Activated T-helper 1 cell treated with anti-CD3 and anti-CD28 coated beads, Interleukin-12 subunit alpha, Interleukin-12 subunit beta, Interleukin-2, Interleukin-4 antibody, amounts not matched to agents 30 ng/mL and 10 ng/mL and 1 ng/mL, durations not matched to agents 14 hours and 24 hours and 36 hours (primary cell): Measurements from ENCODE around the gene PLA2G3. TPM values are rescaled to one million over a fixed set of nuclear protein-coding genes. Genes with fewer than 3 reads are reported as not detected.
A peak's percentile ranks its signal among the peaks of the same experiment; 100 is the strongest.
"Not testable (repeated sequence)": the region's sequence is repeated elsewhere in the genome, so short reads cannot be mapped to it uniquely, and the experiment has no call there.

Experiments
- DNase-seq: peaks from one replicate; pipeline ENCODE4 v3.0.0; 2021; ENCODE audit warnings: low spot score
- H3K27ac Mint-ChIP-seq: one replicate; pipeline ENCODE4 v1.8.0; 2021; ENCODE audit warnings: mild to moderate bottlenecking, mixed read lengths
- H3K27me3 Mint-ChIP-seq: one replicate; pipeline ENCODE4 v1.8.0; 2022; ENCODE audit warnings: mild to moderate bottlenecking, moderate library complexity, mixed read lengths; ENCODE audit not compliant: insufficient read depth
- H3K36me3 Mint-ChIP-seq: one replicate; pipeline ENCODE4 v1.8.0; 2021; ENCODE audit warnings: low read depth, mixed read lengths
- H3K4me1 Mint-ChIP-seq: one replicate; pipeline ENCODE4 v1.8.0; 2021; ENCODE audit warnings: low read depth, mixed read lengths
- H3K4me3 Mint-ChIP-seq: one replicate; pipeline ENCODE4 v1.8.0; 2021; ENCODE audit warnings: mild to moderate bottlenecking, moderate library complexity, mixed read lengths
- H3K9me3 Mint-ChIP-seq: one replicate; pipeline ENCODE4 v1.8.0; 2021; ENCODE audit warnings: mixed read lengths
- intact Hi-C: fragments of 100-400 bp; cut with micrococcal nuclease; formaldehyde crosslinking; loops from one replicate; pipeline ENCODE4 v1.15.1; 2024
- total RNA-seq: library from RNA; stranded (reverse); gene quantifications from 2 replicates; pipeline ENCODE4 v1.2.3, GENCODE V29; 2022

Gene PLA2G3
- total RNA-seq, 1 donor from 2014 or later: not detected

GRCh38 chr22:31112547-31113091 lies 27.7 kb downstream of the PLA2G3 start:
- H3K4me3 Mint-ChIP-seq, H3K9me3 Mint-ChIP-seq, H3K27ac Mint-ChIP-seq, H3K27me3 Mint-ChIP-seq, DNase-seq, intact Hi-C loops, H3K4me1 Mint-ChIP-seq, H3K36me3 Mint-ChIP-seq: not testable (repeated sequence)

- peak overlapping the region; percentile 33 for H3K27ac Mint-ChIP-seq
- no peak for DNase-seq
- no peaks in the 10 kb centered on the region for H3K36me3 Mint-ChIP-seq
- H3K4me1 Mint-ChIP-seq: peaks cover 19% of the 10 kb centered on the region
- intact Hi-C loops: loop anchor here (1.0 to 5.0 kb wide), 10 partner anchors 24 to 644 kb away; partner anchors contain the start of genes DEPDC5, LIMK2, PIK3IP1 and PRR14L
- peaks cover 6% of the 10 kb centered on the region for H3K27me3 Mint-ChIP-seq
- no peaks in the 10 kb centered on the region for H3K9me3 Mint-ChIP-seq
- peak overlapping the region; percentile 82 for H3K4me3 Mint-ChIP-seq
Measured at GRCh38 chr22:31107894-31108218, 32.5 kb downstream of the PLA2G3 start.

DNA sequence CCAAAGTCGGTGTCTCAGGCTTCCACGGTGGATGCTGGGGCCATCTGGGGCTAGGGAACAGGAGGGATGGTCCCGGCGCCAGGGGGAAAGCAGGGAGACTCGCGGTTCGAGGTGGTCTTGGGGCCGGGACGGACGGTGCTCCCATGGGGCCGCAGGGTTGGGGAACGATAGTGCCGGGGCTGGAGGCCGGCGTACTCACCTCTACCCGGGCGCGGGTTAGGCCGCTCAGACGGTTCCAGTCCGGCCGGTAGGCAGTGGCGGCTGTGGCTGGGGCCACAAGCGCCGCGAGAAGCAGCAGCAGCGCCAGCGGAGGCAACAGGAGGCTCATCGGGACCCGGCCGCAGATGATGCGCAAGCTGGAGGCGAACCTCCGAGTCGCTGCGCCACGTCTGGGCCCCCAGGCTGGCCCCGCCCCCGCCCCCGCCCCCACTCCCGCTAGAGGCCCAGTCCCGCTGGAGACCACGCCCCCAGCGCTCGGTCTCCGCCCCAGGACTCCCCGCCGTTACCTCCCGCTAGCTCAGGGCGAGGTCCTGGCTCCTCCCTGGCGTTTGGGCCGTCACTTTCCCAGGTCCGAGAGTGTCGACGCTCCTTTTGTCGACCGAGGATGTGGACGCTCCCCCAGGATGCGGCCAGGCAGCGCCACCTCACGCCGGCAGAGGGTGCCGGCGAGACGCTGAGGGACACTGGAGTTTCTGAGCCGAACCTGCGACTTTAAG lies 33.0 kb downstream of the PLA2G3 start, which contains the start of gene SELENOM:
SELENOM (minus strand) TSS at position 391 of the 716 bp plus-strand sequence; CDS start at position 328, 63 bp downstream.
- DNase-seq: peak; percentile 86
- Mint-ChIP-seq H3K4me3 (peak within 1 kb of the TSS; percentile 83), H3K9me3 (no peaks in the 10 kb centered on the region), H3K27me3 (peaks cover 6% of the 10 kb centered on the region), H3K4me1 (peaks cover 19% of the 10 kb centered on the region), H3K36me3 (no peaks in the 10 kb centered on the region), H3K27ac (peak within 1 kb of the TSS; percentile 33)
- intact Hi-C loops: loop anchor here (1.0 to 5.0 kb wide), 10 partner anchors 23 to 645 kb away; partner anchors contain the start of genes DEPDC5, LIMK2, PIK3IP1 and PRR14L

GRCh38 chr22:31106731-31107177 lies 33.6 kb downstream of the PLA2G3 start:
- H3K9me3 Mint-ChIP-seq: no peaks in the 10 kb centered on the region
- no peak for DNase-seq
- peaks cover 6% of the 10 kb centered on the region for H3K27me3 Mint-ChIP-seq
- no peaks in the 10 kb centered on the region for H3K36me3 Mint-ChIP-seq
- H3K27ac Mint-ChIP-seq: no peak overlapping the region
- peaks cover 19% of the 10 kb centered on the region for H3K4me1 Mint-ChIP-seq
- H3K4me3 Mint-ChIP-seq: peak overlapping the region; percentile 83
- intact Hi-C loops: loop anchor here (1.0 to 5.0 kb wide), 10 partner anchors 22 to 646 kb away; partner anchors contain the start of genes DEPDC5, LIMK2, PIK3IP1 and PRR14L

DNA sequence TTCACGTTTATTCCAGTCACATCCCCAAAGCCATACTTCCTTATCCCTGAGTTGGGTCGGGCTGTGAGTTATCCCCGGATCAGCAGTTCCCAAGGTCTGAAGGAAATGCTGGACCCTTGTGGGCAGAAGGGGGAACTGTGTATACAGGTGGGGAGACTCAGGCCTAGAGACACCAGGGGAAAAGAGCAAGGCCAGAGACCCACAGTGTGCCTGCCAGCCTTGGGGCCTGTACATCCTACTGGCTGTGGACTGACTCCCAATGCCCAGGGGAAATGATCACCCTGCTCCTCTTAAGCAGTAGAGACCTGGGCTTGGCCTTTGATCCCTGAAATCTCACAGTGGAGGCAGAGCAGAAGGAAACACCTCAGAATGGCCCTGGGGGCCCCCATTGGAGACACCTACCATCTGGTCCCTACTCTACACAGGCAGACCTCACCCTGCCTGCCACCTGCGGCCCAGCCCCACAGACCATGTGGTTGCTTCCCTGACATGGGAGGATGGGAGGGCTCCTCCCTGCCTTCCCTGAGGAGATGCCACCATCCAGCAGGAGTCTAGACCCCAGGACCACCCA lies 34.2 kb downstream of the PLA2G3 start:
- H3K4me3 Mint-ChIP-seq: peak overlapping the region; percentile 39
- DNase-seq: no peak
- H3K36me3 Mint-ChIP-seq: no peaks in the 10 kb centered on the region
- H3K4me1 Mint-ChIP-seq: peaks cover 19% of the 10 kb centered on the region
- no peak overlapping the region for H3K27ac Mint-ChIP-seq
- H3K9me3 Mint-ChIP-seq: no peaks in the 10 kb centered on the region
- peaks cover 6% of the 10 kb centered on the region for H3K27me3 Mint-ChIP-seq
- intact Hi-C loops: loop anchor here (2.0 to 5.0 kb wide), 4 partner anchors 43 to 646 kb away; partner anchors contain the start of genes DEPDC5 and PRR14L

DNA sequence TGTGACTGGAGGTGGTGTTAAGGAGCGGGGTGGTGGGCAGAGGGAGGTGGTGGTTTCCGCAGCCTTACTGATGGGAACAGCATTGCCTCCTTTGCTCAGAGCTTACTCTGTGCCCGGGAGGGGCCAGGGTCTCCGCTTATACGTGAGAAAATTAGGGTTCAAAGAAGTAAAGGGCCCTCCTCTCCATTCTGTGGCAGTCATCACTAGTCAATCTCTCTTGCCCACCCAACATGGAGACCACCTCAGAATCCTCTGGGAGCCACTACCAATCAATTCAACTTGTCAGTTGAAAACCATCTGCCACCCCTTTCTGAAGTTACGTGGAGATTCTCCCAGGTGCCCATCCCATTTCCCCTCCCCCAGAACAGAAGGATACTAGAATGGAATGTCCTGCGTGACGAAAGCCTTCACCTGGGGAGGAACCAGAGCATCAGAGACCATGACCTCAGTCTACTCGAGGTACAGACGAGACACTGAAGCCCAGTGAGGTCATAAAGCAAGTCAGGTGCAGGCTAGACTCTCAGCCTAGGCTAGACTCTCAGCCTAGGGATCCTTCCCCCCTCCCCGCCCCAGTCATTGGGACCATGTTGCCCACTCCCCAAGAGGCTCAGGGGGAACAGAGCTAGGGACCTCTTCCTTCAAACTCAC lies 34.9 kb downstream of the PLA2G3 start:
- Mint-ChIP-seq H3K27ac (no peak overlapping the region), H3K36me3 (no peaks in the 10 kb centered on the region), H3K27me3 (peaks cover 6% of the 10 kb centered on the region), H3K4me1 (peaks cover 19% of the 10 kb centered on the region), H3K9me3 (no peaks in the 10 kb centered on the region), H3K4me3 (no peak overlapping the region)
- intact Hi-C loops: loop anchor here (5.0 kb wide), 3 partner anchors 127 to 647 kb away; partner anchors contain the start of genes DEPDC5 and PRR14L
- no peak for DNase-seq

DNA sequence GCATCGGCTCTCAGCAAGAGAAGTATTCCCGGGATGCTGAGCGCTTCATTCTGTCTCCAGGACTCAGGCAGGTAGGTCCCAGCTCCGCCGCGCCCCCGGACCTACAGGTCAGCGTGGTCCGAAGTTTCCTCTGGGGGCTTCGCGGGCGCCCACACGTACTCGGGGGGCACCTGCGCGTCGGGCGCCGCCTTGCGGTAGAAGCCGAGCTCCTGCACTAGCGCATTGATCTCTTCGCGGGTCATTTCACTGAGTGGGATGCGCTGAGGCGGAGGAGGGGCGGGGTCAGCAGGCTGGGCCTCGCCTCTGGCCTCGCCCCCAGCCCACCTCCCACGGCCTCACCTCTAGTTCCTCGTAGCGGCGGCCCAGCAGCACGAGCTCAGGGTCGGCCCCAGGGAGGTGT lies 35.4 kb downstream of the PLA2G3 start:
- Mint-ChIP-seq H3K27ac (no peak overlapping the region), H3K36me3 (no peaks in the 10 kb centered on the region), H3K4me3 (no peak overlapping the region), H3K4me1 (peaks cover 19% of the 10 kb centered on the region), H3K9me3 (no peaks in the 10 kb centered on the region), H3K27me3 (peaks cover 4% of the 10 kb centered on the region)
- DNase-seq: no peak
- intact Hi-C loops: loop anchor here (5.0 kb wide), 3 partner anchors 127 to 647 kb away; partner anchors contain the start of genes DEPDC5 and PRR14L

DNA sequence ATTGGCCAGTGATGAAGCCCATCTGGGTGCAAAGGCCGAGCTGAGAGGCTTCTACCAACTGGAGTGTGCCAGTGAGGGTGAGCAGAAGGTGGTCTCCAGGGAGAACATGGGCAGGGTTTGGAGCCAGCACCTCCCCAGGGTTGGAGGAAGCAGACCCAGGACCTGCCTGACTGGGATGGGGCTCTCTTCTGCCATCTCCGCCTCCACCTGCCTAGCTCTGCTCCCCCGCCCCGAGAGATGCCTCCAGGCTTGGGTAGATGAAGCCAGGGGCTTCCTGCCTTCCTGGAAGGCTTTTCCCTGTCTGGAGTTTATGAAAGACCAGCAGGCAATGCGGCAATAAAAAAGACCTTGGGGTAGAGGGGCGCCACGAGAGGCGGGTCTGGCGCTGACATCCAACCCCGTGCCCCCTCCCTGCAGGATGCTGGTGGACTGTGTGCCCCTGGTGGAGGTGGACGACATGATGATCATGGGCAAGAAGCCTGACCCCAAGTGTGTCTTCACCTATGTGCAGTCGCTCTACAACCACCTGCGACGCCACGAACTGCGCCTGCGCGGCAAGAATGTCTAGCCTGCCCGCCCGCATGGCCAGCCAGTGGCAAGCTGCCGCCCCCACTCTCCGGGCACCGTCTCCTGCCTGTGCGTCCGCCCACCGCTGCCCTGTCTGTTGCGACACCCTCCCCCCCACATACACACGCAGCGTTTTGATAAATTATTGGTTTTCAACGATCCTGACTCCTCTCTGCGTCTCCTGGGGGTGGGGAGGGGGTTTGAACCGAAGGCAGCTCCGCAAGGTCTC lies 36.2 kb downstream of the PLA2G3 start:
- Mint-ChIP-seq H3K27me3 (peaks cover 3% of the 10 kb centered on the region), H3K4me3 (no peak overlapping the region), H3K27ac (no peak overlapping the region), H3K36me3 (no peaks in the 10 kb centered on the region), H3K4me1 (peaks cover 19% of the 10 kb centered on the region), H3K9me3 (no peaks in the 10 kb centered on the region)
- intact Hi-C loops: no loop called here
- no peak for DNase-seq

DNA sequence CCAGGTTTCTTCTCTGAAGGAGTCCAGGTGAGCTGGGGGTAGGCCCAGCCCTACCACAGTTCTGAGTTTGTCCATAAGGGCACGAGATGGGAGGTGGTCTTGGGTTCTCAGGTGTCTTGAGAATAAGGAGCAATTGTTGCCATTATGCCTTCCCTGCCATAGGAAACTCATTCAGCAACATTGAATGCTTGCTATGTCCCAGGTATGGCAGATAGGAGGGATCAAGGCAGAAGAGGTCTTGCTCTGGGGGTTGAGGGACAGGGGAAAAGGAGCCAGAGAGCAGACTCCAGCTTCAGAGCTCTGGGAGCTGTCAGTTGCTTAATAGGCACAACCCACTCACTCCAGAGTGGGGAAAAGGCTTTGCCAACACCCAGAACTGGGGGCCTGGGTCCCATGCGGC lies 37.2 kb downstream of the PLA2G3 start:
- H3K4me3 Mint-ChIP-seq: no peak overlapping the region
- peaks cover 18% of the 10 kb centered on the region for H3K4me1 Mint-ChIP-seq
- H3K27me3 Mint-ChIP-seq: peaks cover 3% of the 10 kb centered on the region
- no peak overlapping the region for H3K27ac Mint-ChIP-seq
- H3K36me3 Mint-ChIP-seq: no peaks in the 10 kb centered on the region
- H3K9me3 Mint-ChIP-seq: no peaks in the 10 kb centered on the region
- DNase-seq: no peak
- intact Hi-C loops: no loop called here

- peaks cover under 1% of the 10 kb centered on the region for H3K27me3 Mint-ChIP-seq
- no peak for DNase-seq
- H3K9me3 Mint-ChIP-seq: no peaks in the 10 kb centered on the region
- H3K27ac Mint-ChIP-seq: no peak overlapping the region
- peaks cover 12% of the 10 kb centered on the region for H3K4me1 Mint-ChIP-seq
- no peaks in the 10 kb centered on the region for H3K36me3 Mint-ChIP-seq
- no peak overlapping the region for H3K4me3 Mint-ChIP-seq
- intact Hi-C loops: no loop called here
Measured at GRCh38 chr22:31102441-31103081, 37.7 kb downstream of the PLA2G3 start.

- no peaks in the 10 kb centered on the region for H3K27me3 Mint-ChIP-seq
- H3K9me3 Mint-ChIP-seq: no peaks in the 10 kb centered on the region
- DNase-seq: no peak
- H3K36me3 Mint-ChIP-seq: peaks cover under 1% of the 10 kb centered on the region
- intact Hi-C loops: no loop called here
- no peak overlapping the region for H3K27ac Mint-ChIP-seq
- H3K4me1 Mint-ChIP-seq: no peaks in the 10 kb centered on the region
- no peak overlapping the region for H3K4me3 Mint-ChIP-seq
Measured at GRCh38 chr22:31100762-31101525, 39.4 kb downstream of the PLA2G3 start.
